DMS153 (cell line): ENCODE measurements around the gene CSTB.
A peak's percentile ranks its signal among the peaks of the same experiment; 100 is the strongest.

Experiments
- DNase-seq: peaks from one replicate; lab custom pipeline; 2025; lab: John Stamatoyannopoulos, UW

CSTB gene

DNA sequence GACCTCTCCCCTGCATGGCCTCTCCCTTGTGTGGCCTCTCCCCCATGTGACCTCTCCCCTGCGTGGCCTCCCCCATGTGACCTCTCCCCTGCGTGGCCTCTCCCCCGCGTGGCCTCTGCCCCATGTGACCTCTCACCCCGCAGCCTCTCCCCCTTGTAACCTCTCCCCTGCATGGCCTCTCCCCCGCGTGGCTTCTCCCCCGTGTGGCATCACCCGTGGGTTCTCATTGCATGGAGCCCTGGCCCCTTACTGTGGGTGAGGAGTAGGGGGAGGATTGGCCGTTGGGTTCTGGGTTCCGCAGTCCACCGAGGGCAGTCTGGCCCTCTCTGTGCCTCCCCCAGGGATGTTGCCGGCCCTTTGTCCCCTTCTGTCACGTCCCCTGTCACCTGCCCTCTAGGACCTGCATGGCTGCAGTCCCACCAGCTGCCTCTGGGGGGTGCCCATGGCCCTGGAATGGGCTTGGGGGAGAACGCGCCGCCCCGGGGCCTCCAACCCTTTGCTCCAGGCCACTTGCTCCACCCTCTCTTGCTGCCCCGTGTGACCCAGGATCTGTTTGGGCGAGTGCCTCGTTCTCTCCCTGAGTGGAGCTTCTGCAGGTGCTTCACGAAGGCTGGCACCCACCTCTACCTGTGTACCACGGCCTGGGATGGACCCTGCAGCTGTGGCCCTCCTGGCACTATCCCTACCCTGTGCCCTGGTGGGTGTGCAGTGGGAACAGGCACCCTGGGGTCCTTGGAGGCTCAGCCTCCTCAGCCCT is 34.6 kb upstream of the CSTB start:
- DNase-seq, result peak; percentile 61

DNA sequence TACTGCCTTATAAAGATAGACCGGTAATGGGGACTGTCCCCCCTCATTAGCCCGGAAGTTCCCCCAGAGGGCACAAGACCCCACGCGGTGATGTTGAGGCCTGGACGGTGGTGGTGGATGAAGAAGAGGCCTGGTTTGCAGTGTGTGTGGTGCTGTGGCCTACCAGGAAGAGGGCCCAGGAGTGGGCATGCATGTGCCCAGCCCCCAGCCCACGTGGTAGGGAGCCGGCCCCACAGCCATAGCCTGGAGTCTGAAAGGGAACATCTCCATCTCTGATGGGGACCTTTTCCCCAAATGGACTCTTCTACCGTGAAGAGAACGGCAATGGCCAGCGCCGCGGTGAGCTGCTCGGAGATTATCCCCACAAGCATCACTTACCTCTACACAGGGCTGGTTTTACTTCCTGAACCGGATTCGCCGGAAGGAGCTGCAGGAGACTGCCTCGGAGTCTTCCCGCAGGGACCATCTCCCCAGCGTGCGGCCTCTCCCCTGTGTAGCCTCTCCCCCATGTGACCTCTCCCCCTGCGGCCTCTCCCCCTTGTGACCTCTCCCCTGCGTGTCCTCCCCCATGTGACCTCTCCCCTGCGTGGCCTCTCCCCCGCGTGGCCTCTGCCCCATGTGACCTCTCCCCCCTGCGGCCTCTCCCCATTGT is 33.9 kb upstream of the CSTB start:
- DNase-seq, result no peak

DNA sequence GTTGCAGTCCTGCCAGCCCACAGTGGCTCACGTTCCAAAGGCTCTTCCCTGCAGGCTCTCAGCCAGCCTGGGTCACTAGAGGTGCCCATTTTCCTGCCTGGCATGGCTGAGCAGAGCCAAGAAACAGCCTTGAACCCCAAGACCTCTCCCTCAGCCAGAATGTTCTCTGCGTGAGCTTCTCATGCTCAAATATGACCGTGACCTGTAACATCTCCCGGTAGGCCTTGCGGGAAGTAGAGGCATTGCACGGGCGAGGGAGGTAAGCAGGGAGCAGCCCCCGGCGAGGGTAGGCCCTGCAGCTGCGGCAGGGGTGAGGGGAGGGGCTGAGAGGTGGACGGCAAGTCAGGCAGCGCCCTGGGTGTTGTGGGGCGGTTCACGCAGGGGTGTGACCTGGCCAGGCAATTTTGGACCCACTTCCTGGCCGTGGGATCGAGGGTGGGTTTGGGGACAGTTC is 33.3 kb upstream of the CSTB start:
- DNase-seq, result no peak

DNA sequence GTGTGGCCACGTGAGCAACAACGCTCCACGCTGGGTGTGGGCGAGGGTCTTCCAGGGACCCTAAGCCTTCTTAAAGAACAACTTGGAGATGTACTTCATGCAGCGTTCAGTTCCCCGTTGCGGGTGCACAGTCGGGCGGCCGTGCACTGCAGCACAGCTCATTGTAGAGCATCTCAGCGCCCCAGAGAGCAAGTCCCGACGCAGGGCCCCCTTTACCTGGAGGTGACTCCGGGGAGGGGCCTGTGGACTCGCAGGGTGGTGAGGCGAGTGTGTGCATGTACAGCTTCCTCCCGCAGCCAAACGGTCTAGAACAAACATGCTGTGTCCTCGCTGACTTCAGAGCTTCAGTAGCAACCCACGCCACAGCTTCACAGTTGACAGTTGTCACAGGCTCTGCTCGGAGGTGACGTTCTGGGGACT is 32.7 kb upstream of the CSTB start:
- DNase-seq, result no peak

DNA sequence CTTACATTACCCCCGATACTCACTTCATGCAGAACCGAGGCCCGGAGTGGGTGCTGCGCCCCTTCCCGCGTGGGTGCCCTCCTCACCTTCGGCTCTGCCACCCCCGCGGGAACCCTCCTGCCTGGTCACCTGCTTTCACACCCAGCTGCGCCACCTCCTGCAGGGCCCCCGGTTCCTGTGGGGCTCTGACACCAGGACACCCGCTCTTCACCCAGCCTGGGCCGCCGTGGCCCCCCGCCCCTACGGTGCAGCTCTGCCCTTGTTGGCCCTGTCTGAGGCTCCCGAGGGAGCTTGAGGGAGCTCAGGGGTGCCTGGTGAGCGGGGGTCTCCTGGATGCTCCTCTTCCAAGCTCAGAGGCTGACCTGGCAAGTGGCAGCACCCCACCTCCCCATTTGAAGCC is 32.3 kb upstream of the CSTB start:
- DNase-seq, result no peak

DNA sequence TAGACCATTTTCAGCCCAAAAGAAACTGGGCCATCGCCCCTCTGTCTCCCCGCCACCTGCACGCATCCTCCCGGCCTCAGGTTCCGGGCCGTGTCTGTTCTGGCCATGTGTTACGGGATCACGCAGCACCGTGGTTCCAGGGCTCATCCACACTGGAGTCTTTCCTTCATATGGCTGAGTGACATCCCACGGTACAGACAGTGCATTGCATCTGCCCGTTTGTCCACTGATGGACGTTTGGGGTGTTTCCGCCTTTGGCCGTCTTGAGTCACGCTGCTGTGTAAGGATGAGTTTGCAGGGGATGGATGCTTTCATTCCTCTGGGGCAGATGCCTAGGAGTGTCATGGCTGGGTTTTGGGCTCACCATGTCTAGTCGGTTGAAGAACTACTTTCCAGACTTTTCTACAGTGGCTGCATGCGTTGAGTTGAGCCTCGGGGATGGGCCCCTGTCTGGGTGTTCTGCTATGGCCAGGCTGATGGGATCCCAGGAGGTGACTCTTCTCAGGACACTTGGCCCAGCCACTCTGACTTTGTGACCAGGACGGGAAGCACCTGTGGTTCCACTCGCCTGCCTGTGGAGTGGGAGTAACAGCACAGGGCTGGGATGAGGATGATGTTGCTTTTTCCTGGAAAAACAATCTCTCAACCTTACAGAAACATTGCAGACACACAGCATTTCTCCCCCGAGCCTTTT is 30.1 kb upstream of the CSTB start:
- DNase-seq, result no peak

DNA sequence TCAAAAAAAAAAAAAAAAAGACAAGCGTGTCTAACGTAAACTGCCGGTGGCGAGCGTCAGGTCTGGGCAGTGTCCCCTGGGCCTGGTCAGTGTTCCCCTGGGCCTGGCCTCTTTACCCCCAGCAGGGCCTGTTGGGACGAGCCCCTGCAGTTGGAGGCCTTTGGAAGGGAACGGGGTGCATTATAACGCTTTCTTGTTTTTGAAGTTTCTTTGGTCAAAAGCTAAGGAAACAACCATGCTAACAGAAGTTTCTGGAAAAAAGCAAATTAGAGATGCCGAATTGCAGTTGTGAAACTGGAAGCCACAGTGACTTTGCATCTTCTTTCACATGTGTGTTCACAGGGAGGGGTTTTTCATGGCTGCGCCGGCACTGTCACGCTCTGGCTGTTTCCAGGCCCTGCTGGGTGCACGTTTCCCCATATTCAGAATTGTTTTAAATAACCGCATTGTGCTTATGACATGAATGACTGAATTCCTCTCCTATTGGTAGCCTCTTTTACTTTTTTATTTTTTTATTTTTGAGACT is 29.2 kb upstream of the CSTB start:
- no peak for DNase-seq

DNA sequence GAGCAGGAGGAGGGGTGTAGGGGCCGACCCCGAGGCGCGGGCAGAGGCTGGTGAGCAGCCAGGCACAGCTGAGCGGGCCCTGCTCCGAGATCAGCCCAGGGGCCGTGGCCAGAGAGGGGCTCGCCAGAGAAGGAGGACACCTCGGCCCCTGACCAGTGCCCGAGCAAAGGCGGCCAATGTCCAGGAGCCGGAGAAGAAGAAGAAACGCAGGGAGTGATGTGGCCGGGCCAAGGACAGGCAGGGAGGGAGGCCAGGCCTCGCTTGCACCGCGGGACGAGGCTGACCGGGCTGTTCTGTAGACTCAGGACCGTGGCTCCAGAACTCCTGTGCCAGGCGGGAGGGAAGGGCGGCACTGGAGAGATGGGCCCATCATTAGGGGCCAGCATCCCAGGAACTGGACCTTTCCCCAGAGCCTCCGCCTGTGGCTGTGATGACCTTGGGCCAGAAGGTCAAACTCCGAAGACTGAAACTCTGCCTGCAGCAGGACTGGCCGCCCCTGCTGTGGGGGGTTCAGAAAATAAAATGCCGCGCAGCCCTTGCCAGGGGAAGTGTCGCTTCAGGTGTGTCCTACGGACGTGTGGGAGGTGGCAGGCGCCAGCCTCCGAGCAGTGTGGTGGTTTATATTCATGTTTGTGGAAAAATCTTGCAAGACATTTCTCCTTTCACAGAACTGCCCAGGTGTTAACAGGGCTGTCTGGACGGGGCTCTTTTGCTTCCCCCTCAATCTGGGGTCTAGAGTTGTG is 27.6 kb upstream of the CSTB start:
- no peak for DNase-seq

DNA sequence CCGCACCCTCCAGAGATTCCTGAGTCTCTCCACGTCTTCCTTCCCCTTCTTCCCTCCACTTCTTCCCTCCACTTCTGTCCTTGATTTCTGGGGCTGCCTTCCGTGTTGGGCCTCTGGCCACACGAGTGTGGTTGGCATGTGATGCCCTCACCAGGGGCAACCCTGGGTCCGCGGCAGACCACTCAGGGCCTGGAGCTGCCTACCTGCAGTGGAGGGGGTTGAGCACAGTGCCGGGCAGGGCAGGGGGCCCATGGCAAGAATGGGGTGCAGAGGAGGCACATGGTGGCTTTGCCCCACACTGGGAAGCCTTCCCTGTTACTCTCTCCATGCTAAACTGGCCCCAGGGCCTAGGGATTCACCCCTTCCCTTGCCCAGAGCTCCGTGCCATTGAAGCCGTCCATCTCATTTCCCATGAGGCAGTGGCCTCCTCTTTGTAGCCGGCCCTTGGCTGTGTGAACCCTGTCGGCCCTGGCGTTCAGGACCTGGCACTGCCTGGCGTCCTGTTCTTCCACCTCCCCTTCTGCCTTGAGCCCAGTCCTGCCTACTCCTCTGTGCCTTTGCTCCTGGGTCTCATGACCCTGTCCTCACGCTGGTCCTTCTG is 26.7 kb upstream of the CSTB start:
- no peak for DNase-seq

DNA sequence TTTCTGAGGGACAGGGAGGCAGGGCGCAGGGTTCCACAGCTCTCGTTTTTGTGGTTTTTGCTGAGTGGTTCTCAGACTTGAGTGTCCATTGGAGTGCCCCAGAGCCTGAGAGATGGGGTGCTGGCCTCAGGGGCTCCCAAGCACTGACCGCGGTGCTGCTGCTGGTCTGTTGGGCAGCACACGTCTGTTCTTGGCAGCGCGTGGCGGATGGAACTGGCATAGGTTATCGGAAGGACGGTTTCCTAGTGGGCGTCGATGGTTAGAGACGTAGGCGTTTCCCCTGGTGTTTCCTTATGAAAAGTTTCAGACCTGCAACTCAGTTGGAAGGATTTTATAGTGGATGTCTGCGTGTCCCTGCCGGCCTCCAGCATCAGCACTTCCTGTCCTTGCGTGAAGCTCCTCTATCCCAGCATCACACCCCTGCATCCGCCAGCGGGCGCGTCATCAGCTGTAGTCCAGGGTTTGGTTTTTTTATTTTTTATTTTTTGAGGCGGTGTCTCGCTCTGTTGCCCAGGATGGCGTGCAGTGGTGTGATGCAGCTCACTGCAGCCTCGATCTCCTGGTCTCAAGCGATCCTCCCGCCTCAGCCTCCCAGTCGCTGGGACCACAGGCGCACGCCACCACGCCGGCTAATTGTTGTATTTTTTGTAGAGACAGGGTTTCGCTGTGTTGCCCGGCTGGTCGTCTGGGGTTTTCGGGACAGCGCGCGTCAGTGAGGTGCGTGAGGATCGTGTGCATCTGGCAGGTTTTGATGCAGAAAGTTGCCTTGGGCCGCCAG is 25.1 kb upstream of the CSTB start:
- DNase-seq, result no peak

DNA sequence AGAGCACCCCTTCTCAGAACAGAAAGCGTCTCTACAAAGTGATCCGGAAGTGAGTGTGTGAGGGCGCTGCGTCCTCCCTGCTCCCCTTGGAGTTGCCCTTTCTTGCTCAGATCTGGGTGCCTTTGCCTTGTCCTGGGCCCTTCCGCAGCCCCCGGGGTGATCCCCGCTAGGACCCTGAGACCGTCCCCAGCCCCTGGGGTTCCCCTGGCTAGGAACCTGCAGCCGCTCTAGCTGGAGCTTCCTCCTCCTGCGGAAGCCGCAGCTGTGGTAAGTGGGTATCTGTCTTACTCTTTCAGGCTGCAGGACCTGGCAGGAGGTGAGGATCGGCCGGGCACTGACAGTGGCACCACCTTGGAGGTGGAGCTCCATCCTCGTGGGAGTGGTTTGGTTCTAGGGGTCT is 24.5 kb upstream of the CSTB start:
- DNase-seq, result no peak

DNA sequence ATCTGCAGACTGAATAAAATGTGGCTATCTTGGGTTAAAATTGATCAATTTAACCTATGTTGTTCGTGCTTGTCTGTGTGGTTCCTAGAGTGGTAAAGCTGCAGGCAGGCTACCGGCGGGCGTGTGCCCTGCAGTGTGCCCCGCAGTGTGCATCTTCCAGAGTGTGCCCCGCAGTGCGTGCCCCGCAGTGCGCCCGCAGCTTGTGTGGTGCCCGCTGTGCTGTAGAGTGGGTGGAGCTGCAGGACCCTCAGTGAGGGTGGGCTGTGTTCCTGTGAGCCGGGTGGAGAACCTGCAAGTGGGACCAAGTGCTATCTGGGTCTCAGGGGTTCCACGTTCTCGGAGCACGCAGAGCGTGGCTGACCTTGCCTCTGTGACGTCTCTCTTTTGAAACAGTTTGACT is 24.0 kb upstream of the CSTB start:
- DNase-seq, result no peak

DNA sequence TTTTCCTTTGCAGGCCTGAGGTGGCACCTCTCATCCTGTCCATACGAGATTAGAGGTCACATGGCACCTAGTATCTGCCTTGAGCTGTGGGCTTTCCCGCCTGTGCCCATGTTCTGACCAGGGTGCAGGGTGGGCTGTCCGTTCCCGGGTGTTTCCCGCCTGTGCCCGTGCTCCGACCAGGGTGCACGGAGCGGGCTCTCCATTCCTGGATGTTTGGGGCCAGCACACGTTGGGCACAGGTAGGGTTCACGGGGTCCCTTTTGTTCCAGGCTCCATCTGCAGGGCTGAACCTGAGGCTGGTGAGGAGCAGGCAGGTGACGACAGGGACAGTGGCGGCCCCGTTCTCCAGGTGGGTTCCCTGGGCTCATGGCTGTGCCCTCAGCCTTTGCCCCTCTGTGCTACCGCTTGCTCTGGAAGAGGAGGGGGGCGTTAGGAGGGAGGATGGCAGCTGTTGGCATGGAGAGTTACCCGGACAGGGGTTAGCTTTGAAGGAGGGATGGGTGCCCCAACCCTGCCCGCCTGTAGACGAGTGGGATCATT is 23.3 kb upstream of the CSTB start:
- DNase-seq, result no peak

DNA sequence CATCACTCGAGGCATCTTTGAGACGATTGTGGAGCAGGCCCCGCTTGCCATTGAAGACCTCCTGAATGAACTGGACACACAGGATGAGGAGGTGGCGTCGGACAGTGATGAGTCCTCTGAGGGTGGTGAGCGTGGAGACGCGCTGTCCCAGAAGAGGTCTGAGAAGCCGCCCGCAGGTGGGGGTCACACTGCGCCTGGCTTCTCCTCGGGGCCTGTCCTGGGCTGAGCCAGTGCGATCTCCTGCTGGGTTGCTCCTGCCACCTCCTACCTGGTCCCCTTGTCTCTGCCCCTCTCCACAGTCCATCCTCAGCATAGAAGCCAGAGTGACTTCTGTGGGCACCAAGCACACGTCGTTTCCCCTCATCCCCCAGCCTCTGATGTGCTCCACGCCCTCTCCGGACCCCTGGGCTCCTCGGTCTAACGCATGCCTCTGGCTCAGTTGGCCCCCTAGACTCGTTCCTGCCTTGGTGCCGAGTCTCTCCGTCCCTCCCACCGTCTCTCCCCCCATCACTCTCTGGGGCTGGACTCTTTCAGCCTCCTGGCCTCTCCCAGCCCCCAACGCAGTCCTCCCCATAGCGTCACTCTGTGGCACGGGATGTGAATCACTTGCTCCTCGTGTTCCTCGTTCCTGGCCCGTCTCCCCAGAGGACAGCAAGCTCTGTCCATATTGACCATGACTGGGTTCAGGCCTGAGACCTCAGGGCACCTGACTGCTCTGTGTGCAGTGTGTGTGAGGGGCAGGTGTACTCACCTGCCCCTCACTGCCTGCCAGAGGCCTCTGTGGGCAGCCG is 22.0 kb upstream of the CSTB start:
- DNase-seq, result no peak

DNA sequence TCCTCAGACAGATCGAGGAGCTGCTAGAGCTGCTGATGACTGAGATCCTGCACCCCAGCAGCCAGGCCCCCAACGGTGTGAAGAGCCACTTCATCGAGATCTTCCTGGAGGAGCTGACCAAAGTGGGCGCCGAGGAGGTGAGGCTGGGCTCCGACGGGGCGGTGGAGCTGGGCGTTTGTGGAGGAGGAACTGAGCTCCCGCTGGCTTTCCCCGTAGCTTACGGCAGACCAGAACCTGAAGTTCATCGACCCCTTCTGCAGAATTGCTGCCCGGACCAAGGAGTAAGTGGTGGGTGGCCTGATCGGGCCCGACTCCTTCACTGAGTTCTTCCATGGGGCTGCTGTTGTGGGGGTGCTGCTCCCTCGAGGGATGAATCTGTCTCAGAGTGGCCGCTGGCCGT is 21.3 kb upstream of the CSTB start:
- no peak for DNase-seq

DNA sequence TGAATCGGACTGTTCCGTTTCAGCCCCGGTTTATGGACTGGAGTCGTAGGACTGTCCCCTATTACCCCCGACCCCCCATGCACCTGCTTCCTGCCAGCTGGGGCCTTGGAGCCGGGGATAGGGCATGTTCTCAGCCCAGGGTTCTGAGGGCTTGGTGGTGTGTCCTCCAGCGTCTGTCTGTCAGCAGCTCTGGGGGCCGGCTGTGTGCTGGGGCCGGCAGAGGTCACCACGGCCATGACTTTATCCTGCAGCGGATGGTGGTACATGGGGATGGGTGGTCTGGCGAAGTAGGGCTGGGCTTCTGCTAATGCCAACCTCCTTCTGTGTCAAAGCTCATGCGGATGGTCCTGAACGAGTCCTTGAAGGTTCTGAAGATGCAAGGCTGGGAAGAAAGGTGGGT is 18.7 kb upstream of the CSTB start:
- no peak for DNase-seq

DNA sequence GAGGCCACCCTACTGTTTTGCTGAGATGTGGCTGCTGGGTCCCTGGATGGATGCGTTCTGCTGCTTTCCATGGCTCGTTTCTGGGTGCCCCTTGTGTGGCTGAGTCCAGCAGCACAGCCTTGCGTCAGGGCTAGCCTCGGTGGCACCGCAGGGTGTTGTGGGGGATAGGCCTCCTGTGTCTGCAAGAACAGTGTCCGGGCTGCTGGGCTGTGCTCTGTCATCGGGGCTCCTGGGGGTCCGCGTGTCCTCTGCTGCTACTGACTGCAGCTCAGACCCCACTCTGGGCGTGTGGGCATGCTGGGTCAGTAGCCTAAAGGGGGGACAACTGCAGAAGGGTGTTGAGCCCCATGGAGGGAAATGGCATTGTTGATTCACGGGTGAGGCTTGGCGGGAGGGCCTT is 18.2 kb upstream of the CSTB start:
- no peak for DNase-seq

DNA sequence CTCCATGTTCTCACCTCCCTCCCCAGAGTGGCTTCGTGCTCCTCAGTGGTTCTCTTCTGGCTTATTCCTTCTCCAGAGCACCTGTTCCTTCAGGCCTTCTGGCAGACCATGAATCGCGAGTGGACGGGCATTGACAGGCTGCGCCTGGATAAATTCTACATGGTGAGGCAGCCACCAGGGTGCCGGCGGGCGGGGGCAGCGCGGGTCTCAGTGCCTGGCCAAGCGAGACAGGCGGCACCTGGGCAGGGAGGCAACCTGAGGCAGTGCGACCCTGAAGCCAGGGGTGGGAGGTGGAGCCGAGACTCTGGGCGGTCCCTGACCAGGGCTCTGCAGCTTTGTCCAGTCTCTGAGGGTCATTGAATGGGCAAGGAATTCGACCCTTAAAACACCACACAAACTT is 17.1 kb upstream of the CSTB start:
- DNase-seq, result no peak

DNA sequence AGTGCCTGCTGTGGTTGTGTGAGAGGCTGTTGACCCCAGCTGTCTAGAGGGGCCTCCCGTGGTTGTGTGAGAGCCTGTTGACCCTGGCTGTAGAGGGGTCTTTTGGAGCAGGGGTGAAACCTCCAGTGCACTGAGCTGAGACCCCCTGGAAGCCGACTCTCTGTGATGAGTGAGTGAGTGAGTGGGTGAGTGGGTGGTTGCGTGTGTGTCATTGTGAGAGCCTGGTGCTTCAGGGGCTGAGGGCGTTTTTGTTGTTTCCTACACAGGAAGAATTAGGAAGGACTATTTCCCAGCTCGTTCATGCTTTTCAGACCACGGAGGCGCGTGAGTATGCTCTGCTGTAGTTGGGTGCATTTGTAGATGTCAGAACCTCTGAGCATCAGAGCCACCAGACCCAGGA is 16.3 kb upstream of the CSTB start:
- no peak for DNase-seq

DNA sequence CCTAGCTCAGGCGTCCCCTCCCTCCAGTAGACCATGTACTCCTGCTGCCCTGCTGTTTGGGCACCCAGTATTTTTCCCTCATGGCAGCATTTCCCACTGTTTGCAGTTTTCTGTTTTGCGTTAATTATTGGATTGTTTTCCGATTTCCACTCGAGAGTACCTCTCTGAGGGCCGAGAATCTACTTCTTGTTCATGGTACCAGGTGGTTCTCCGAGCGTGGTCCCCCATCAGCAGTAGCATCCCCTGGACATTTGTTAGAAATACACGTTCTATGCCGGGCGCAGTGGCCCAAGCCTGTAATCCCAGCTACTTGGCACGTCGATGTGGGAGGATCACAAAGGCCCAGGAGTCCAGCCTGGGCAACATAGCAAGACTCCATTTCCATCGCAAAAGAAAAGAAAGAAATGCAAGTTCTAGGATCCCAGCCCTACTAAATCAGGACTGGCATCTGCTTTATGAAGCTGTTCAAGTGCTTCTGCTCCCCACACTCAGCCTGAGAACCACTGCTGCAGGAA is 14.0 kb upstream of the CSTB start:
- no peak for DNase-seq
